GM12865 (cell line): ENCODE results near the gene CD200.
A peak's percentile ranks its signal among the peaks of the same experiment; 100 is the strongest.

Experiments used
- DNase-seq: peaks from one replicate; pipeline ENCODE4 v3.0.0; 2010; ENCODE audit warnings: low read depth
- H3K4me3 ChIP-seq: 2 replicates; pipeline ENCODE4 v1.5.1; 2011; ENCODE audit warnings: mild to moderate bottlenecking, low read depth, low read length, control low read depth
- CTCF ChIP-seq: IDR thresholded peaks from 2 replicates; pipeline ENCODE4 v1.5.1; 2011; ENCODE audit warnings: low read length, control low read depth, low read depth, inconsistent platforms; ENCODE audit not compliant: insufficient read depth; ENCODE audit errors: missing control alignments

The CD200 gene

GRCh38 chr3:112339134-112339533, 6.2 kb downstream of the CD200 start:
- H3K4me3 ChIP-seq: no peak overlapping the region
- TF ChIP-seq CTCF: no peak
- DNase-seq: no peak

- no peak for TF ChIP-seq CTCF
- H3K4me3 ChIP-seq: no peak overlapping the region
- no peak for DNase-seq
Measured at GRCh38 chr3:112339609-112340008, 6.7 kb downstream of the CD200 start.

- no peak for DNase-seq
- TF ChIP-seq CTCF: no peak
- H3K4me3 ChIP-seq: no peak overlapping the region
Measured at GRCh38 chr3:112341386-112341785, 8.4 kb downstream of the CD200 start.

GRCh38 chr3:112345681-112346080, 12.7 kb downstream of the CD200 start:
- DNase-seq: no peak
- no peak overlapping the region for H3K4me3 ChIP-seq
- no peak for TF ChIP-seq CTCF

- no peak overlapping the region for H3K4me3 ChIP-seq
- TF ChIP-seq CTCF: no peak
- peak; percentile 43 for DNase-seq
Measured at GRCh38 chr3:112346491-112347122, 13.7 kb downstream of the CD200 start.

- no peak for TF ChIP-seq CTCF
- no peak for DNase-seq
- H3K4me3 ChIP-seq: no peak overlapping the region
Measured at GRCh38 chr3:112348943-112349342, 16.0 kb downstream of the CD200 start.

GRCh38 chr3:112349557-112349956, 16.6 kb downstream of the CD200 start:
- no peak for TF ChIP-seq CTCF
- DNase-seq: no peak
- no peak overlapping the region for H3K4me3 ChIP-seq
